Common myeloid progenitor, CD34-positive (primary cell): ENCODE measurements around the gene NCEH1.
A peak's percentile ranks its signal among the peaks of the same experiment; 100 is the strongest.
"Not testable (repeated sequence)": the region's sequence is repeated elsewhere in the genome, so short reads cannot be mapped to it uniquely, and the experiment has no call there.

Experiments used
- CTCF ChIA-PET: fragments of 350-600 bp; sonication (Branson Sonifier 250); formaldehyde crosslinking; loops from one replicate; lab custom pipeline; 2021; ENCODE audit warnings: antibody characterized with exemption; lab: Charles Lee
- POLR2A ChIA-PET: fragments of 350-600 bp; sonication (Branson Sonifier 250); formaldehyde crosslinking; loops from one replicate; lab custom pipeline; 2021; ENCODE audit warnings: antibody characterized with exemption; lab: Charles Lee
- DNase-seq, 3 donors: peaks; one replicate each; pipeline versions ENCODE4 v3.0.0 to v3.0.0-alpha.2; 2013
- H3K27ac ChIP-seq, 2 experiments: 1 replicate in 1 of 2; 2 replicates in 1 of 2; pipeline ENCODE4 v1.7.0; 2013; ENCODE audit warnings: inconsistent platforms in 2 of 2, low read length in 2 of 2, mild to moderate bottlenecking in 2 of 2, low read depth in 1 of 2, moderate library complexity in 1 of 2; ENCODE audit not compliant: severe bottlenecking in 2 of 2, insufficient read depth in 1 of 2, poor library complexity in 1 of 2
- H3K27me3 ChIP-seq, 5 experiments: replicated peaks in 2 of 5; 1 replicate in 3 of 5; 2 replicates in 2 of 5; pipeline versions ENCODE4 v1.6.1 to v1.7.0; 2013; ENCODE audit warnings: low read length in 4 of 5, mild to moderate bottlenecking in 2 of 5, moderate library complexity in 2 of 5, inconsistent platforms in 1 of 5; ENCODE audit not compliant: insufficient read depth in 5 of 5, control insufficient read depth in 4 of 5
- H3K36me3 ChIP-seq, 4 experiments: 1 replicate in 2 of 4; 2 replicates in 2 of 4; pipeline versions ENCODE4 v1.6.1 to v1.7.0; 2013; ENCODE audit warnings: low read length in 3 of 4, control low read depth in 1 of 4, mild to moderate bottlenecking in 1 of 4; ENCODE audit not compliant: control insufficient read depth in 4 of 4, insufficient read depth in 4 of 4
- H3K4me1 ChIP-seq, 4 experiments: 1 replicate in 3 of 4; 2 replicates in 1 of 4; pipeline versions ENCODE4 v1.6.1 to v1.7.1; 2013; ENCODE audit warnings: low read length in 3 of 4, mild to moderate bottlenecking in 3 of 4, control low read depth in 1 of 4, inconsistent platforms in 1 of 4, moderate library complexity in 1 of 4; ENCODE audit not compliant: control insufficient read depth in 4 of 4, insufficient read depth in 4 of 4; ENCODE audit errors: control extremely low read depth in 1 of 4
- H3K4me3 ChIP-seq, 7 experiments: 1 replicate in 4 of 7; 2 replicates in 3 of 7; pipeline versions ENCODE4 v1.5.1 to v1.7.0; 2013; ENCODE audit warnings: mild to moderate bottlenecking in 7 of 7, low read length in 6 of 7, moderate library complexity in 6 of 7, inconsistent platforms in 2 of 7, low read depth in 2 of 7, control low read depth in 1 of 7; ENCODE audit not compliant: insufficient read depth in 4 of 7, control insufficient read depth in 1 of 7; ENCODE audit errors: extremely low read depth in 1 of 7
- H3K9me3 ChIP-seq, 5 experiments: 1 replicate in 4 of 5; 2 replicates in 1 of 5; pipeline versions ENCODE4 v1.6.1 to v1.7.1; 2013; ENCODE audit warnings: low read length in 4 of 5, mild to moderate bottlenecking in 2 of 5, inconsistent platforms in 1 of 5, low read depth in 1 of 5, moderate library complexity in 1 of 5; ENCODE audit not compliant: control insufficient read depth in 4 of 5, insufficient read depth in 2 of 5; ENCODE audit errors: control extremely low read depth in 1 of 5
- WGBS: methylation state at CpG from one replicate; pipeline ENCODE4 v1.1.5; 2013; ENCODE audit not compliant: insufficient coverage; 5-methylcytosine and 5-hydroxymethylcytosine counted together

The NCEH1 gene

GRCh38 chr3:172750069-172750367 lies 39.2 kb upstream of the NCEH1 start:
- 0% methylated on average over 2 of the region's 9 CpGs for WGBS
- Histone ChIP-seq H3K4me1 (peaks cover 5 to 26% (median 18%) of the 10 kb centered on the region in 4 experiments), H3K9me3 (no peaks in the 10 kb centered on the region), H3K27ac (peak overlapping the region; percentile 85 to 94), H3K4me3 (peak overlapping the region in 6 of 7 experiments; percentile 88 to 97 (median 94)), H3K36me3 (no peaks in the 10 kb centered on the region), H3K27me3 (no peaks in the 10 kb centered on the region)
- no peak for DNase-seq
- CTCF ChIA-PET = interaction anchor here (0.7 to 1.7 kb wide), 6 partner anchors 8 to 78 kb away, joined by 3 to 7 read pairs (median 5); partner anchors contain the start of gene NCEH1
- POLR2A ChIA-PET = no interaction called here

GRCh38 chr3:172749230-172749965 lies 38.5 kb upstream of the NCEH1 start:
- WGBS = 78% methylated on average over 5 of the region's 8 CpGs
- ChIA-PET POLR2A (no interaction called here), CTCF (interaction anchor here (0.7 to 2.0 kb wide), 7 partner anchors 8 to 77 kb away, joined by 3 to 7 read pairs (median 4); partner anchors contain the start of gene NCEH1)
- Histone ChIP-seq H3K27me3 (no peaks in the 10 kb centered on the region), H3K4me3 (peak overlapping the region in 6 of 7 experiments; percentile 88 to 97 (median 94)), H3K36me3 (no peaks in the 10 kb centered on the region), H3K9me3 (no peaks in the 10 kb centered on the region), H3K4me1 (peaks cover 5 to 26% (median 18%) of the 10 kb centered on the region in 4 experiments), H3K27ac (peak overlapping the region in 1 of 2 experiments; percentile 94)
- DNase-seq = no peak

- WGBS = 89% methylated on average over 2 of the region's 2 CpGs
- ChIA-PET CTCF (no interaction called here), POLR2A (no interaction called here)
- no peaks in the 10 kb centered on the region for H3K36me3 ChIP-seq
- no peak for DNase-seq
- H3K4me3 ChIP-seq = no peak overlapping the region
- no peak overlapping the region for H3K27ac ChIP-seq
- peaks cover 3 to 14% (median 10%) of the 10 kb centered on the region in 4 experiments for H3K4me1 ChIP-seq
- no peaks in the 10 kb centered on the region for H3K27me3 ChIP-seq
- H3K9me3 ChIP-seq = no peaks in the 10 kb centered on the region
Observed at GRCh38 chr3:172746475-172746874, 35.6 kb upstream of the NCEH1 start.

- 86% methylated on average over 1 of the region's 1 CpG for WGBS
- Histone ChIP-seq H3K27me3 (no peaks in the 10 kb centered on the region), H3K4me1 (no peaks in the 10 kb centered on the region), H3K4me3 (no peak overlapping the region), H3K27ac (no peak overlapping the region), H3K9me3 (peaks cover 0 to 2% (median 0%) of the 10 kb centered on the region in 5 experiments), H3K36me3 (no peaks in the 10 kb centered on the region)
- DNase-seq = no peak
- CTCF ChIA-PET = interaction anchor here (1.0 kb wide), 1 partner anchor 14 kb away, joined by 3 read pairs; no protein-coding TSS in a partner anchor
- POLR2A ChIA-PET = no interaction called here
Observed at GRCh38 chr3:172739462-172739861, 28.6 kb upstream of the NCEH1 start.

- 100% methylated on average over 1 of the region's 2 CpGs for WGBS
- H3K36me3 ChIP-seq = no peaks in the 10 kb centered on the region
- no peak for DNase-seq
- ChIA-PET CTCF (no interaction called here), POLR2A (no interaction called here)
- H3K4me3 ChIP-seq = no peak overlapping the region
- no peak overlapping the region for H3K27ac ChIP-seq
- H3K4me1 ChIP-seq = no peaks in the 10 kb centered on the region
- no peaks in the 10 kb centered on the region for H3K27me3 ChIP-seq
- peaks cover 0 to 2% (median 0%) of the 10 kb centered on the region in 5 experiments for H3K9me3 ChIP-seq
Observed at GRCh38 chr3:172735014-172735413, 24.1 kb upstream of the NCEH1 start.

GRCh38 chr3:172726380-172726779 lies 15.5 kb upstream of the NCEH1 start:
- CTCF ChIA-PET = interaction anchor here (0.9 to 1.2 kb wide), 3 partner anchors 13 to 54 kb away, joined by 3 read pairs; no protein-coding TSS in a partner anchor
- H3K4me1 ChIP-seq = no peaks in the 10 kb centered on the region
- POLR2A ChIA-PET = no interaction called here
- H3K27me3 ChIP-seq = no peaks in the 10 kb centered on the region
- no CpG with 5 or more reads among the region's 1 CpG for WGBS
- no peak overlapping the region for H3K4me3 ChIP-seq
- no peak overlapping the region for H3K27ac ChIP-seq
- H3K36me3 ChIP-seq = no peaks in the 10 kb centered on the region
- peaks cover 0 to 13% (median 2%) of the 10 kb centered on the region in 5 experiments for H3K9me3 ChIP-seq
- no peak for DNase-seq

- 100% methylated on average over 8 of the region's 8 CpGs for WGBS
- H3K4me3 ChIP-seq, H3K27ac ChIP-seq, H3K27me3 ChIP-seq, H3K4me1 ChIP-seq, CTCF ChIA-PET, DNase-seq, H3K36me3 ChIP-seq, POLR2A ChIA-PET: not testable (repeated sequence)
- H3K9me3 ChIP-seq = peaks cover 0 to 26% (median 11%) of the 10 kb centered on the region in 5 experiments
Observed at GRCh38 chr3:172722536-172723040, 11.7 kb upstream of the NCEH1 start.
